VCaP (cell line): ENCODE measurements around the gene GCDH.

ENCODE experiments used
- H3K27ac ChIP-seq: fragments of 450-650 bp; 2 replicates; pipeline ENCODE4 v1.5.1; 2017
- CTCF ChIP-seq: fragments of 450-650 bp; conservative IDR thresholded peaks from 2 replicates; pipeline ENCODE4 v1.5.1; 2017; ENCODE audit warnings: mild to moderate bottlenecking, moderate library complexity

GCDH gene

GRCh38 chr19:12858041-12858928 is 32.7 kb upstream of the GCDH start:
- TF ChIP-seq CTCF, result no peak

DNA sequence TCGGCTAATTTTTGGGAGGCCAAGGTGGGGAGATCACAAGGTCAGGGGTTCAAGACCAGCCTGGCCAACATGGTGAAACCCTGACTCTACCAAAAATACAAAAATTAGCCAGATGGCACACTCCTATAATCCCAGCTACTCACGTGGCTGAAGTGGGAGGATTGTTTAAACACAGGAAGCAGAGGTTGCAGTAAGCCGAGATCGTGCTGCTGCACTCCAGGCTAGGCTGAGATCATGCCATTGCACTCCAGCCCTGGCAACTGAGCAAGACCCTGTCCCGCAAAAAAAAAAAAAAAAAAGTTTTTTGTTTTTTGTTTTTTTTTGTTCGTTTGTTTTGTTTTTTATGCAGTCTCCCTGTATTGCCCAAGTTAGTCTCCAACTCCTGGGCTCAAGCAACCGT is 31.4 kb upstream of the GCDH start:
- TF ChIP-seq CTCF, result no peak

More at GRCh38 chr19:12858041-12858928, 32.7 kb upstream of the GCDH start:
- no peak overlapping the region for H3K27ac ChIP-seq

DNA sequence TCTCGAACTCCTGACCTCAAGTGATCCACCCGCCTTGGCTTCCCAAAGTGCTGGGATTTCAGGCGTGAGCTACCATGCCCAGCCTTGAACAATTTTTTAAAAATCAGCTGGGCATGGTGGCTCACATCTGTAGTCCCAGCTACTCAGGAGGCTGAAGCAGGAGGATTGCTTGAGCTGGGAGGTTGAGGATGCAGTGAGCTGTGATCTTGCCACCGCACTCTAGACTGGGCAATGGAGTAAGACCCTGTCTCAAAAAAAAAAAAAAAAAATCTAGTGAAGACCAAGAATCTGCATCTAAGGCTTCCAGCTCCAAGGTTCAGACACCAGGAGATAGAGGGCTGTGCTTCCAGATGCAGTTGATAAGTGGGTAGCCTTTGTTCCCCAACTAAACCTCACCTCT is 26.8 kb upstream of the GCDH start:
- no peak for TF ChIP-seq CTCF
- H3K27ac ChIP-seq, result no peak overlapping the region

More for the DNA sequence above, 31.4 kb upstream of the GCDH start:
- no peak overlapping the region for H3K27ac ChIP-seq

- no peak for TF ChIP-seq CTCF
- H3K27ac ChIP-seq, result no peak overlapping the region
These were observed 25.9 kb upstream of the GCDH start for GRCh38 chr19:12864721-12865715.

DNA sequence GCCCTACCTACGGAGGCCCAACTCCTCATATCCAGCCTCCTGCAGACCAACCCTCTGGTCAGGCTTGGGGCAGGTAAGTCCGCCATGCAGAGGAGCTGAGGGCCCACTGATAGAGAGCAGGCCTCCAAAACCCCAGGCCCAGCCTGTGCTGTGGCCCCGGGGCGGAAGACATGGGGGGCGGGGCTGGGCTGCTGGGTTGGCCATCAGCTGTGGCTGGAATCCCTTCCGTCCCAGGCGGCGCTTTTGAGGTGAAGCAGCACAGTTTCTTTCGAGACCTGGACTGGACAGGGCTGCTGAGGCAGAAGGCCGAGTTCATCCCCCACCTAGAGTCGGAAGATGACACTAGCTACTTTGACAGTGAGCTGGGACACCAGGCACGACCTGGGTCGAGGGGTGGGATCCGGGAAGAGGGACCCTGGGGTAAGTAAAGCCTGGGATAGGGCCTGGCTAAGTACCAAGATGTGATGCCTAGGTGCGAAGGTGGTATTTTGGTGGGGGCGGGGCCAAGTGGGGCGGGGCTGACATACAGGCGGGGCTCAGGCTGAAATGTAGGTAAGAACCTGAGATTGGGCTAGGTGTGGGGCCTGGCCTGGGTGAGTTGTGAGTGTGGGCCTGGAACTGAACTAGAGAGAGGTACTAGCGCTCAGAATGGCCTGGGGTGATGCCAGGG is 25.1 kb upstream of the GCDH start:
- H3K27ac ChIP-seq, result no peak overlapping the region
- TF ChIP-seq CTCF, result no peak

- no peak overlapping the region for H3K27ac ChIP-seq
- TF ChIP-seq CTCF, result no peak
These were observed 24.4 kb upstream of the GCDH start for GRCh38 chr19:12866416-12867119.
